GM12874 (cell line): ENCODE measurements around the gene BCL2L12.

Experiments used
- CTCF ChIP-seq: IDR thresholded peaks from 2 replicates; pipeline ENCODE4 v1.5.1; 2011; ENCODE audit warnings: low read depth, mild to moderate bottlenecking, control low read depth, low read length, moderate library complexity; ENCODE audit not compliant: insufficient read depth

Gene BCL2L12

GRCh38 chr19:49656456-49657109, 9.2 kb upstream of the BCL2L12 start:
- no peak for TF ChIP-seq CTCF

- no peak for TF ChIP-seq CTCF
These were observed 8.1 kb upstream of the BCL2L12 start for GRCh38 chr19:49657493-49658138.

GRCh38 chr19:49658139-49658517, 7.6 kb upstream of the BCL2L12 start:
- no peak for TF ChIP-seq CTCF

- TF ChIP-seq CTCF = no peak
These were observed 6.9 kb upstream of the BCL2L12 start for GRCh38 chr19:49658566-49659442.

- no peak for TF ChIP-seq CTCF
These were observed 5.3 kb upstream of the BCL2L12 start for GRCh38 chr19:49660338-49660961.

- TF ChIP-seq CTCF = no peak
These were observed 3.7 kb upstream of the BCL2L12 start for GRCh38 chr19:49662011-49662410.

- TF ChIP-seq CTCF = no peak
These were observed 2.5 kb upstream of the BCL2L12 start for GRCh38 chr19:49663224-49663623.
